HG03064 (cell line): ENCODE measurements around the gene SAMD14.

ENCODE experiments used
- ATAC-seq: cut with Tn5 transposase; IDR thresholded peaks from one replicate; pipeline ENCODE4 v1.9.1; 2021; ENCODE audit warnings: low read depth; ENCODE audit not compliant: unreplicated experiment

Gene SAMD14

DNA sequence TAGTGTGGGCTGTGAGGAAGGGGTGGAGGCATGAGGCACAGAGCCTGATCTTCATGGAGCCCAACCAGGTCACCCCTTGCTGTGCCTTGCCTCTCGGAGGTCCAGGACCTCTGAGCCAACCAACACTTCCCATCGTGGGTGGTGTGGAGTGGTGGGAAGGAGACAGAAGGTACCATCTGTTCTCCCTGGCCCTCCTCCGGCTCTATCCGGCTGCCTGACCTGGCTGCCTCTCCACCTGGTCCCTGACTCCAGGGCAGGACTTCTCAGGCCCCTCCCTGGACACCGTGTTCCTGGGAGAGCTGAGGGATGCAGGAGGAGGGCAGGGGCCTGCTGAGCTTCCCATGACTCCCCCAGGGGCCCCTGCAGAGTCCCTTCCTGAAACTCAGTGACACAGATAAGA lies 31.0 kb downstream of the SAMD14 start:
- no peak for ATAC-seq

DNA sequence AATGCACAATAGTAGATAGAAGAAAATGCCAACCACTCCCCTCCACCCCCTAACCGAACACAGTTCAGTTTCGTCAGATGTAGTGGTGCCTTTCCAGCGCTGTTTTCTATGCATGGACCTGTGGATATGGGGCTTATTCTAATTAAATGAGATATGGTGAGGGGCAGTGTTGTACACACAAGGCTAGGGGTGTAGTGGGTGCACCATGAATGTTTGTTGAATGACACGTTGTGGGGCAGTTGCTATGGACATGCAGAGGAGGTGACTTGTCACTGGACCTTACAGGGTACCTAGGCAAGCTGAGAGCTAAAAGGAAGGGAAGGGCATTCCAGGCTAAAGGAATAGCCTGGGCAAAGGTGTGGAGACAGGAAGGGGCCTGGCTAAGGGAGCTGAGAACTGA lies 31.4 kb downstream of the SAMD14 start:
- ATAC-seq: no peak

DNA sequence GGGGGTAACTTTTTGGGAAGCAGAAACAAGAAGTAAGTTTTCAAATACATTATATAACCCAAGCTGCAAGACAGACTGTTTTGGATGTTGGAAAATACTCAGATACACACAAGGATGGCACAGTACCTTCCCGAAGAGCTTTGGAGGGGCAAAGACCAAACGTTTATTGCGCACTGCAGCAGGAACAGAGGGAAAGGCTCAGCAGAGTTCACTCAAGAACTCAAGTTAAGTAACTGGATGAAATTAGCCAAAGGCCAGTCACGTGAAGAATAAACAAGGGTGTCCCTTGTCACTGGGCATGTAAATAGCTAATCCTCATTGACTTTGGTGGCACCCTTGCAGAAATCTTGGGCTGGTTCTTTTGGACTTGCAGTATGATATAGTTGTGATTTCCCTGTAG lies 32.0 kb downstream of the SAMD14 start:
- no peak for ATAC-seq

DNA sequence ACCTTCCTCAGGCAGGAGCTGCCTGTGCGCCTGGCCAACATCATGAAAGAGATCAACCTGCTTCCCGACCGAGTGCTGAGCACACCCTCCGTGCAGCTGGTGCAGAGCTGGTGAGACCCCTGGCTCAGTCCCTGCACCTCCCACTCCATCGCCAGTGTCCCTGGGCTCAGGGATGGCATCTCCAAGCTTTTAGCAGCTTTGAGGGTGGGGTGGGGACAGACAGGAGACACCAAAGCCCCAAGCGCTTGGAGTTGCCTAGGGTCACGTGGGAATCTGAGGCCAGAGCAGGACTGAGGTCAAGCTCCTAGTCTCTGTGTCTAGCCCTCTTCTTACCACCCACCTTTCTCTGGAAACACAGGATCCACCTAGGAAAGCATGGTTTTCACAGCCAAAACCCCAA lies 32.5 kb downstream of the SAMD14 start:
- ATAC-seq: no peak

DNA sequence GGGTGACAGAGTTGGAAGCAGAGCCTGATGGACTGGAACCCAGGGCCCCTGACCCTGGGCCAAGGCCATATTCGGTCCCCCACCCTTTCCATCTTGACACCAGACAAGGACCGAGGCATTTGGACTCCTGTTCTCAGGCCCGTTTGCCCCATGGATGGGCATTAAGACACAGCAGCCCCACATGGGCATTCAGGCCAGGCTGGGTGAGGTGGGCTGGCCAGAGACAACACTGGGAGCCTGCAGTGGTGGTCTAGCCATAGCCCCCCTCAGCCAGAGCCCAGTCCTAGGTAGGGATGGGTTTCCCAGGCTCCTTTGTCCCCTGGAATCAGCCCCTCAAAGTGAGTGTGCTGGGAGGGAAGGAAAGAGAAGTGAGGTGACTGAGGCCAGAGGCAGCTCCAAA lies 33.2 kb downstream of the SAMD14 start:
- no peak for ATAC-seq

DNA sequence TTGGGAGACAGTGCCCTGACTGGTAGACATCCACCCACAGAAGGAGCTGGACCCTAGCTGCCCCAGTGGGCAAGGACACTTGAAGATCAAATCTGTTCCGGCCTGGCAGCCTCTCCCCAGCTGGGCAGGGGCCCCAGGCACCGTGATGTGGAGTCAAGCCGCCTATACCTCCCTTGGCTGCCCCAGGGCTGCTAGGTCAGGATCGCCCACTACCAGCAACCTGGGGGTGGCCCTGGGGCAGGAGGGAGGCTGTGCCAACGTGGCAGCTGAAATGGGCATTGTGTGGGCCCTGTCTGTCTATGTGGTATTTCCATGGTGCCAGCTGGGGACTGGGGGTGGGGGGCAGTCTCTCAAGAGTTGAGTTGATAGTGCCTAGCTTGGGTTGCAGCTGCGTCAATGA lies 33.9 kb downstream of the SAMD14 start:
- no peak for ATAC-seq

DNA sequence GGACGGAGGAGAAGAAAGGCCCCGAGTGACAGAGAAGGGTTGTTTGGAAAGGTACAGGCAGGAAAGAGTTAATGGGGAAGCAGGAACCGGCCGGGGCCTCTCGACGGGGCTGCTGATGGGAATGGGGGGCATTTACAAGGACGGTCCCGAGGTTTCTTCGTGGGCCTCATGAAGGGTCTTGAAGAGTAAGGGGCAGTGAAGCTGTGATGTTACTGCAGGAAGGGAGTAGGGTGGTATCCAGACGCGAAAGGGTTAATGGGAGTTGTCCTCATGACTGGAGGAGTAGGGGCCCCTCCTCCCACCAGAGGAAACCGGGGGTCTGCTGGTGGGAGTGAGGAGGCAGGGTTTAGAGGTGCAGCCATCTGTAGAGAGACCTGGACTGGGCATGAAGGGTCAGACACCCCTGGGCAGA lies 34.3 kb downstream of the SAMD14 start:
- no peak for ATAC-seq

DNA sequence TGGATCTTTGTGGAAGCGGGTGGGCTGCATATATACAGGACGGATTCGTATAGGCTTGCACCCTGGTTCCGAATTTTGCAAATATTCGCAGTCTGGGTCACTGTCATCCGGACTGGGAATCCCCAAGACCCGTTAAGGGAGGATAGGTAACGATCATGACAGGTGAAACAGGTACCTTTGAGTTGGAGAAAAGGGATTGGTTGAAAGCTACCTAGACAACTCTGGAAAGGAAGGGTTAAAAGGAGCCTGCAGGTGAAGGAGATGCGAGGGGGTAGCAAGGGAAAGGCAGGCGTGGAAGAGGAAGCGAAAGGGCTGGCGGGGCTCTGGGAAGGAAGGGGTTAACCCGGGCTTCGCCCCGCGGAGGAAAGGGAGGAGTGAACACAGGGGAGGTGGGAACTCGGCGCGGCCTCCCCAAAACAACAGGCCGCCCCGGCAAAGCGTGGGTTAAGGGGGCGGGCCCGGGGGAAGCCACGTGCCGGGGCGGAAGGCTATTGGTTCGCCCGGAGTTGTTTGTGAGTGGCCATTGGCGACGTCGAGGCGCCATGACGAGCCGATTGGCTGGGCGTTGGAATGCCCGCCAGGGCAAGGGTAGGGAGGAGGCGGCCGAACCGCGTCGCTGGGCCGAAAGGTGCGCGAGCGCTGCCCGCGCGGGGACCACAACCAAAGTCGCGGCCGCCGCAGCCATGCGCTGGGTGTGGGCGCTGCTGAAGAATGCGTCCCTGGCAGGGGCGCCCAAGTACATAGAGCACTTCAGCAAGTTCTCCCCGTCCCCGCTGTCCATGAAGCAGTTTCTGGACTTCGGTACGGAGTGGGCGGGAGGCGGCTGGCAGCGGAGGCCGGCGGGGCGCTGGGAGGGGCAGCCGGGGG lies 35.0 kb downstream of the SAMD14 start, which contains the start of gene PDK2:
Gene PDK2 (plus strand): TSS at position 599 of the 867 bp plus-strand sequence. CDS start 85 bp downstream, at position 684.
- ATAC-seq: peak; percentile 81

DNA sequence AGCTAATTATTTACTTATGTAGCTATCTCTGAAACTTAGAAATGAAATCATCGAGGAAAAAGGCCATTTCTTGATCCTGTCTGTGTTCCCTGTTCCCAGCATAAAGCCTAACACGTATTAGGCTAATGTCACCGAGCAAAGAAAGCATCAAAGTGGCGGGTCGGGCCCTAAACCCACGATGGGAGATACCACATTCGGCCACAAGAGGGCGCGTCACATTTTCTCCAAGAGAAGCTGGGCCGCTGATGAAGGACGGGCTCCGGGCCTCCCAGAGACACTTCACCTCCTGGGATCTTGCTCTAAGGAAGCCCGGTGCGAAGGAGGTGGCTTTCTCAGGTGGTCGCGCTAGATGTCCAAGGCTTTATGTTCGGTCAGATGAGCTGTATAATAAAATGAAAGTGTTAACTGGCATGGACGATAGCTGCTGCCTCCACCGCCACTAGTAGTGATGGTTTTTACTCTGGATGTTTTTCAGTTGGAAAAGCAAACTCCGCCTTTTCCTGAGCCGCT lies 35.7 kb downstream of the SAMD14 start:
- no peak for ATAC-seq

DNA sequence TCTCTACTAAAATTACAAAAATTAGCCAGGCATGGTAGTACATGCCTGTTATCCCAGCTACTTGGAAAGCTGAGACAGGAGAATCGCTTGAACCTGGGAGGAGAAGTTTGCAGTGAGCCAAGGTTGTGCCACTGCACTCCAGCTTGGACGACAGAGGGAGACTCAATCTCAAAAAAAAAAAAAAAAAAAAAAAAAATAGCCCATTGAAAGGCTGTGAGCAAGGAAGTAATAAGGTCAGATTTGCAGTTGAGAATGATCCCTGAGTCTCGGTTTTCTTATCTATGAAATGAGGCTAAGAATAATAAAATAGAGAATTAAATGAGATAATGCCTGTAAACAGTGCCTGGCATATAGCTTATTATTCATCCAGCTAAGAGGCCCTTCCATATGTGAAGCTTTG lies 36.2 kb downstream of the SAMD14 start:
- no peak for ATAC-seq

DNA sequence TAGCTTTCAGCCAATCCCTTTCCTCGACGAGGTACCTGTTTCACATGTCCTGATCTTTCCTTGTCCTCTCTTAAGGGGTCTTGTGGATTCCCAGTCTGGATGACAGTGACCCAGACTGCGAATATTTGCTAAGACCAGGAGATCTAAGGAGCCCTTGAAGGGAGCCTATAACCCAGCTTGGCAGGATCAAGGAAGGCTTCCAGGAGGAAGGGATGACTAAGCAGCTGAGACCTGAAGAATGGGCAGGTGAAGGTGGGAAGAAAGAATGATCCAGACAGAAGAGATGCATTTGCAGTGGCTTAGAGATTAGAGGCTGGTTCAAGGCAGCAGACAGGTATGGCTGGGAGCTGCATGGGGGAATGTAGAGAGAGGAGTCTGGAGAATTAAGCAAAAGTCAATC lies 36.7 kb downstream of the SAMD14 start:
- ATAC-seq: no peak

DNA sequence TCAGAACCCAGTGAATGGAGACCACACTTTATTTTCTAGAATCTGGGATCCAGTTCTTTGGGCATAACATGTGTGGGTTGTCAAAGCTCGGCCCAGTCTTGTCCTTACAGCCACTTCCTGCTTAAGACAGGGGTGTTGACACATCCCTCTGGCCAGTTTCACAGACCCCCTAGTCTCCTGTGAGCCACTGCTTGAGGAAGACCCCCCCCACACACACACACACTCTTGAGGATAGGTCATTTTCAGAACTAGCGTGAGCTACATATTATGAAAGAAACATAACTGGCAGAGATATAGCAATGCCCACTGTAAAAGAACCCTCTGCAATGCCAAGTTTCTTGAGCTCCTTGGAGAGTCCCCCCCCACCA lies 38.1 kb downstream of the SAMD14 start:
- no peak for ATAC-seq

DNA sequence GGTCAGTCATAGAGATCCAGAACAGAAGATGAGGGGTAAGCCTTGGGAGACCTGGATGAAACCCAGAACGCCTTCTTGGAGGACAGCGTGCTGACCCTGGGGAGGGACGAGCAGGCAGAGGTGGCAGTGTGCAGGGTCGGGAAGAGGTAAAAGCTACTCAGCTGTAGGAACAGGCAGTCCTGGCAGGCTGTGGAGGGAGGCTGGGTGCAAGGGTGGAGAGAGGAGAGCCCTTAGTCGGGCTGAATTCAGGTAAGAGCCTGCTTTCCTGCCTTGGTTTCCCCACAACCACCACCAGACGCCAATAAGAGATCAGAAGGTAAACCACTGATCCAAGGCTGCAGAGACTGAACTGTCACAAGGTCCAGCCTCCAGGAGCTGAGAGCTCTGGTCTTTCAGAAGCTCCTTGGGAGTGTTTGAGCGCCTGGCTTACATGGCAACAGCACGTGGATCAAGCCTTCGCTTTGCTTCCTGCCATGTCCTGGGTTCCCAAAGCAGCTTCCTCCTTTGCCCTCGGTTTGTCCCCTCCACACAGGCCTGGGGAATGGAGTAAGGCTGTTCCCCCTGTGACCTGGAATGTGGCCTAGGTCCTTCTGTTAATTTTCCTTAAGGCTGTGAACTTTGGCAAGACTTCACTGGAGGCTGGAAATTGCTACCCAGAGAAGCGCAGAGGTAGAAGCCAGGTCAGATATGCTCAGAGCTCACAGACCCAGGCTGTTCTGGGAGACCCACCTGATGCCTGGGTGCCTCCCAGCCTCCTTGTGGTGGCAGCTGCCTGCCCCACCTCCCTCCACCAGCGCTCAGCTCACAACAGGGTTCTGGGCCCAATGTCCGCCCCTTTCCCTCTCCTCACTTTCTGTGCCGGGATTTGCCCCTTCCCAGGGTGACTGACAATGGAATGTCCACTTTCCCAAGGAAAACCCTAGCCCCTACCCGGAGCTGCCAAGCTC lies 38.7 kb downstream of the SAMD14 start:
- ATAC-seq: no peak

DNA sequence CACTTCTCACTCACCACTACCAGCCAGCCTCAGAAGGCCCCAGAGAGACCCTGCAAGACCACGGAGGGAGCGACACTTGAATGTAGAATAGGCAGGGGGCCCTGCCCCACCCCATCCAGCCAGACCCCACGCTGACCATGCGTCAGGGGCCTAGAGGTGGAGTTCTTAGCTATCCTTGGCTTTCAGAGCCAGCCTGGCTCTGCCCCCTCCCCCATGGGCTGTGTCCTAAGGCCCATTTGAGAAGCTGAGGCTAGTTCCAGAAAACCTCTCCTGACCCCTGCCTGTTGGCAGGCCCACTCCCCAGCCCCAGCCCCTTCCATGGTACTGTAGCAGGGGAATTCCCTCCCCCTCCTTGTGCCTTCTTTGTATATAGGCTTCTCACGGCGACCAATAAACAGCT lies 39.9 kb downstream of the SAMD14 start:
- no peak for ATAC-seq

DNA sequence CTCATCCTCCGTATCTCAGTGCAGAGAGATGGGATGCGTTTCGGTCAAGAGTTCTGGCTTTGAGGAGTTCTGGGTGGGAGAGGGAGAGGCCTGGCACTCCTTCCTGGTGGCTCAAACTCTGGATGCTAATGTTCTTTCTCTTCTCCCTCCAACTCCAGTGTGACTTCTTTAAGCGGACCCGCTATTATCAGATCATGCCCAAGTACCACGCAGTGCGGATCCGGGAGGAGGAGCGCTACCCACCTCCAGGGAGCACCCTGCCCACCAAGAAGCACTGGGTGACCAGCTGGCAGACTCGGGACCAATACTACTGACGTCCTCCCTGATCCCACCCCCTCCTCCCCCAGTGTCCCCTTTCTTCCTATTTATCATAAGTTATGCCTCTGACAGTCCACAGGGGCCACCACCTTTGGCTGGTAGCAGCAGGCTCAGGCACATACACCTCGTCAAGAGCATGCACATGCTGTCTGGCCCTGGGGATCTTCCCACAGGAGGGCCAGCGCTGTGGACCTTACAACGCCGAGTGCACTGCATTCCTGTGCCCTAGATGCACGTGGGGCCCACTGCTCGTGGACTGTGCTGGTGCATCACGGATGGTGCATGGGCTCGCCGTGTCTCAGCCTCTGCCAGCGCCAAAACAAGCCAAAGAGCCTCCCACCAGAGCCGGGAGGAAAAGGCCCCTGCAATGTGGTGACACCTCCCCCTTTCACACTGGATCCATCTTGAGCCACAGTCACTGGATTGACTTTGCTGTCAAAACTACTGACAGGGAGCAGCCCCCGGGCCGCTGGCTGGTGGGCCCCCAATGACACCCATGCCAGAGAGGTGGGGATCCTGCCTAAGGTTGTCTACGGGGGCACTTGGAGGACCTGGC lies 40.8 kb downstream of the SAMD14 start:
- no peak for ATAC-seq

DNA sequence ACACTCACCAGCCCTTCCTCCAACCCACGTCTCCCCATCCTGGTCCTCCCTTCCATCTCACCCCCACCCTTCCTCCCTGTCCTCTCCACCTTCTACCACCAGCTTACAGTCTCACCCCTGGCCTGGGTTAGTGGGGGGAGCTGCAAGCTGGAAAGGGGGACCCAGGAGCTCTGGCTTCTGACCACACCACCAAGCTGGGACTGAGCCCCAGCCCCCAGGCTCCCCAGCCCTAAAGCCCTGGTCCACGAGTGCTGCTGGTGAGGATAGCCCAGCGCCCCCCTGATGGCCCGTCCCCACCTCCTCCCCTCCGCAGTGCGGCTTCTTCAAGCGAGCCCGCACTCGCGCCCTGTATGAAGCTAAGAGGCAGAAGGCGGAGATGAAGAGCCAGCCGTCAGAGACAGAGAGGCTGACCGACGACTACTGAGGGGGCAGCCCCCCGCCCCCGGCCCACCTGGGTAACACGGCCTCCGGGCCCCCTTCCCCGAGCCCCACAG lies 42.0 kb downstream of the SAMD14 start:
- ATAC-seq: no peak

DNA sequence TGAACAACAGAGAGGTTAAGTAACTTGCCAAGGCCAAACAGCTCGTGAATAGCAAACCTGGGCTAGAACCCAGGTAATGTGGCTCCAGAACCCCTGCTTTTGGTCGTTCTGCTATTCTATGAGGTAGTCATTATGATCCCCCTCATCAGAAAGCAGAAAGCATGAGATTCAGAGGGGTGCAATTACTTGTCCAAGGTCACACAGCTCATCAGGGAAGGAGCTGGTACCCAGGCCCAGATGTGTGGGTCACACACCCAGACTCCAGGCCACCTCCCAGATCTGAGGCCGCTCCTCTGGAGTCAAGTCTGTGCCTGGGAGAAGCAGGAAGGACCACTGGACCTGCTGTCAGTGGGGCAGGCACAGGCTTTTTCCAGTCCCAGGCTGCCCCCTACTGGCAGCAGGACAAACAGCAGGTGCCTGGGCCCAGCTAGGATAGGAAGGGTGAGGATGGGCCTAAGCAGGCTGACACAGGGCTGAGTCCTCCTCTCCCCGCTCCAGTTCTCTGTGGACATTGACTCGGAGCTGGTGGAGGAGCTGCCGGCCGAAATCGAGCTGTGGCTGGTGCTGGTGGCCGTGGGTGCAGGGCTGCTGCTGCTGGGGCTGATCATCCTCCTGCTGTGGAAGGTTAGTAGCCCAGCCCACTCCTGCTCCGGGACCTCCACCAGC lies 42.6 kb downstream of the SAMD14 start:
- no peak for ATAC-seq

DNA sequence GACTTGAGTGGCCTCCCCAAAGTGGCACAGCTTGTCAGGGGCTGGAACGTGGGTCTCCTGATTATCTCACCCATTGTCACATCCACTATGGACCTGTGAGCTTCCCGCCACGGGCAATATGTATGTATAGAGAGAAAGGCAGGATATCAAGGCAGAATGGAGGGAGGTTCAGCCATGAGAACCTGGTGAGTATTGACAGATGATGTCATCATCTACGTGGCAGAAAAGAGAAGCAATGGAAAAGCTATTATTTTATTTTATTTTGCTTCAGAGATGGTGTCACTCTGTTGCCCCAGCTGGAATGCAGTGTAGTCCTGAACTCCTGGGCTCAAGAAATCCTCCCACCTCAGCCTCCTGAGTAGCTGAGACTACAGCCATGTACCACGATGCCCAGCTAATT lies 48.2 kb downstream of the SAMD14 start:
- ATAC-seq: no peak

DNA sequence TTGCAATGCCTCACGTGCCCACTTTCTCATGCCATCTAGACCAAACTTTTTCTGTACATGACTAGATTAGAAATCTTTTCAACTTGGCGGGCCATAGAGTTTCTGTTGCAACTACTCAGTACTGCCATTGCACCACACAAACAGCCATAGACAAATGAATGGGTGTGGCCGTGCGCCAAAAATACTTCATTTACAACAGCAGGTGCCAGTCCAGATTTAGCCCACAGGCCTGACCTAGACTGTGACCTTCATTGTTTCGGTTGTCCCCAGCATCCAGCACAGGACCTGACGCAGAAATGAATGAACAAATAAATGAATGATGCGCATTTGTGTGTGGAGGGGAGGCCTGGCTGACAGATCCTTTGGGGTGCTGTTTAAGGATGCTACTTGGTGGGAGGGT lies 49.1 kb downstream of the SAMD14 start:
- ATAC-seq: no peak

DNA sequence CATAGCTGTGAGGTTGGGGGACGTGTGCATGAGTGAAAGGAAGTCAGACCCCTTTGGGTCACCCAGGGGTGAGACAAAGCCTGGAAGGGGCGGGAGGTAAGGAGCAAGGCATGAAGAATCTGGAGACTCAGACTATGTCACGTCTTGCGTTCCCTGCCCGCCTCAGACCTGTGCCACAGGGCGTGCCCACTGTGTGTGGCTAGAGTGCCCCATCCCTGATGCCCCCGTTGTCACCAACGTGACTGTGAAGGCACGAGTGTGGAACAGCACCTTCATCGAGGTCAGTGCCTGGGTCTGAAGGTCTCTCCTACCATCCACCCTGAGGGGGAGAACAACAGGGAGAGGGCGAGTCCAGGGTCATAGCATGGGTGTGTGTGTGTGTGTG lies 49.9 kb downstream of the SAMD14 start:
- ATAC-seq: no peak
